Mesodermal cell (in vitro differentiated cells): ENCODE results near the gene IGBP1. TPM values are rescaled to one million over a fixed set of nuclear protein-coding genes. Genes with fewer than 3 reads are reported as not detected.
"Not testable (repeated sequence)": the region's sequence is repeated elsewhere in the genome, so short reads cannot be mapped to it uniquely, and the experiment has no call there.

Experiments used
- H3K27ac ChIP-seq: 2 replicates; pipeline ENCODE4 v1.7.0; 2013; ENCODE audit warnings: mild to moderate bottlenecking, low read depth, low read length, moderate library complexity; ENCODE audit not compliant: severe bottlenecking
- H3K36me3 ChIP-seq: 2 replicates; pipeline ENCODE4 v1.7.1; 2013; ENCODE audit warnings: mild to moderate bottlenecking, low read length, moderate library complexity; ENCODE audit not compliant: control insufficient read depth, insufficient read depth
- H3K4me1 ChIP-seq: one replicate; pipeline ENCODE4 v1.7.1; 2013; ENCODE audit warnings: mild to moderate bottlenecking, low read length; ENCODE audit not compliant: insufficient read depth, control insufficient read depth, poor library complexity, severe bottlenecking
- H3K4me3 ChIP-seq: 2 replicates; pipeline ENCODE4 v1.7.0; 2013; ENCODE audit warnings: low read length, control low read depth, mild to moderate bottlenecking; ENCODE audit not compliant: insufficient read depth, poor library complexity, severe bottlenecking; ENCODE audit errors: extremely low read depth
- H3K9me3 ChIP-seq: 2 replicates; pipeline ENCODE4 v1.7.1; 2013; ENCODE audit warnings: mild to moderate bottlenecking, low read length, moderate library complexity; ENCODE audit not compliant: control insufficient read depth
- WGBS, 2 experiments: methylation state at CpG; one replicate each; pipeline ENCODE4 v1.1.5; 2013; ENCODE audit warnings: missing lambda C conversion rate in 2 of 2; ENCODE audit not compliant: insufficient coverage in 2 of 2; 5-methylcytosine and 5-hydroxymethylcytosine counted together
- polyA plus RNA-seq, 2 experiments: library from polyadenylated mRNA; stranded (reverse); fragments of 50-300 nt; gene quantifications; one replicate each; pipeline ENCODE4 v1.2.3, GENCODE V29; 2013

The IGBP1 gene
- polyA plus RNA-seq (2013, experiment 1 of 2), result 57.4 TPM
- 59.8 TPM for polyA plus RNA-seq (2013, experiment 2 of 2)

GRCh38 chrX:70133303-70134115, at the start of gene IGBP1:
Gene IGBP1, plus strand, starts transcription at chrX:70133447. Its CDS starts 501 bp downstream, at chrX:70133948.
- WGBS, 2 experiments, result 0 to 1% methylated on average over 18 to 24 of the region's 59 CpGs
- Histone ChIP-seq H3K4me1 (peaks cover 16% of the 10 kb centered on the region), H3K9me3 (no peaks in the 10 kb centered on the region), H3K36me3 (peaks cover 26% of the 10 kb centered on the region), H3K27ac (peak within 1 kb of the TSS; percentile 99), H3K4me3 (peak within 1 kb of the TSS; percentile 57)

GRCh38 chrX:70084592-70085240, 48.5 kb upstream of the IGBP1 start:
- Histone ChIP-seq H3K27ac (no peak overlapping the region), H3K36me3 (no peaks in the 10 kb centered on the region), H3K9me3 (no peaks in the 10 kb centered on the region), H3K4me1 (peaks cover 2% of the 10 kb centered on the region), H3K4me3 (no peak overlapping the region)
- 100% methylated on average over 1 of the region's 5 CpGs; no CpG with 5 or more reads in 1 of the 2 experiments for WGBS, 2 experiments

- Histone ChIP-seq H3K4me3 (no peak overlapping the region), H3K4me1 (peaks cover 8% of the 10 kb centered on the region), H3K27ac (no peak overlapping the region), H3K9me3 (no peaks in the 10 kb centered on the region), H3K36me3 (no peaks in the 10 kb centered on the region)
- WGBS, 2 experiments, result 90 to 98% methylated on average over 6 to 7 of the region's 11 CpGs
Observed at GRCh38 chrX:70087857-70088630, 45.2 kb upstream of the IGBP1 start.

GRCh38 chrX:70088751-70089150, 44.5 kb upstream of the IGBP1 start:
- Histone ChIP-seq H3K27ac (no peak overlapping the region), H3K4me1 (peaks cover 8% of the 10 kb centered on the region), H3K9me3 (no peaks in the 10 kb centered on the region), H3K4me3 (no peak overlapping the region), H3K36me3 (no peaks in the 10 kb centered on the region)

- WGBS, 2 experiments, result no CpG with 5 or more reads among the region's 1 CpG
- Histone ChIP-seq H3K4me3 (no peak overlapping the region), H3K9me3 (no peaks in the 10 kb centered on the region), H3K36me3 (no peaks in the 10 kb centered on the region), H3K4me1 (peaks cover 8% of the 10 kb centered on the region), H3K27ac (no peak overlapping the region)
Observed at GRCh38 chrX:70089604-70090297, 43.5 kb upstream of the IGBP1 start.

GRCh38 chrX:70092247-70092646, 41.0 kb upstream of the IGBP1 start:
- H3K9me3 ChIP-seq, result no peaks in the 10 kb centered on the region
- no peaks in the 10 kb centered on the region for H3K36me3 ChIP-seq
- no peak overlapping the region for H3K27ac ChIP-seq
- peaks cover 8% of the 10 kb centered on the region for H3K4me1 ChIP-seq
- no peak overlapping the region for H3K4me3 ChIP-seq
- 83 to 86% methylated on average over 1 of the region's 4 CpGs for WGBS, 2 experiments

GRCh38 chrX:70096052-70096451, 37.2 kb upstream of the IGBP1 start:
- no peak overlapping the region for H3K27ac ChIP-seq
- H3K4me1 ChIP-seq, result no peaks in the 10 kb centered on the region
- WGBS, 2 experiments, result 70 to 83% methylated on average over 2 of the region's 2 CpGs
- no peaks in the 10 kb centered on the region for H3K9me3 ChIP-seq
- no peak overlapping the region for H3K4me3 ChIP-seq
- no peaks in the 10 kb centered on the region for H3K36me3 ChIP-seq

GRCh38 chrX:70105229-70105628, 28.0 kb upstream of the IGBP1 start:
- 43% methylated on average over 1 of the region's 2 CpGs; no CpG with 5 or more reads in 1 of the 2 experiments for WGBS, 2 experiments
- H3K4me3 ChIP-seq, result no peak overlapping the region
- no peak overlapping the region for H3K27ac ChIP-seq
- H3K4me1 ChIP-seq, result no peaks in the 10 kb centered on the region
- H3K36me3 ChIP-seq, result no peaks in the 10 kb centered on the region
- no peaks in the 10 kb centered on the region for H3K9me3 ChIP-seq

GRCh38 chrX:70111436-70112026, 21.7 kb upstream of the IGBP1 start:
- not testable (repeated sequence) for H3K4me1 ChIP-seq, H3K9me3 ChIP-seq, H3K36me3 ChIP-seq, H3K27ac ChIP-seq, H3K4me3 ChIP-seq
- no CpG with 5 or more reads among the region's 4 CpGs for WGBS, 2 experiments

GRCh38 chrX:70117738-70118137, 15.5 kb upstream of the IGBP1 start:
- H3K27ac ChIP-seq, result no peak overlapping the region
- no peaks in the 10 kb centered on the region for H3K36me3 ChIP-seq
- no peak overlapping the region for H3K4me3 ChIP-seq
- no peaks in the 10 kb centered on the region for H3K4me1 ChIP-seq
- no peaks in the 10 kb centered on the region for H3K9me3 ChIP-seq
